Mesendoderm (in vitro differentiated cells): ENCODE data around the gene NELFCD.

ENCODE experiments used
- DNase-seq: peaks from one replicate; pipeline ENCODE4 v3.0.0; 2013
- H2AK5ac ChIP-seq: 2 replicates; pipeline ENCODE4 v1.6.1; 2013; ENCODE audit warnings: low read length, inconsistent platforms
- H2BK120ac ChIP-seq: 2 replicates; pipeline ENCODE4 v1.6.1; 2013; ENCODE audit warnings: low read depth, mild to moderate bottlenecking, low read length, moderate library complexity, mixed read lengths
- H2BK15ac ChIP-seq: replicated peaks from 2 replicates; pipeline ENCODE4 v1.6.1; 2013; ENCODE audit warnings: low read depth, mild to moderate bottlenecking, moderate library complexity
- H2BK5ac ChIP-seq: 2 replicates; pipeline ENCODE4 v1.6.1; 2013; ENCODE audit warnings: low read length, inconsistent platforms
- H3K18ac ChIP-seq: 2 replicates; pipeline ENCODE4 v1.6.1; 2013; ENCODE audit warnings: mild to moderate bottlenecking, low read length, mixed read lengths
- H3K23ac ChIP-seq: one replicate; pipeline ENCODE4 v1.6.1; 2013; ENCODE audit warnings: low read length
- H3K27ac ChIP-seq: 2 replicates; pipeline ENCODE4 v1.5.1; 2013; ENCODE audit warnings: low read depth, mild to moderate bottlenecking, inconsistent platforms, low read length, moderate library complexity
- H3K27me3 ChIP-seq: 2 replicates; pipeline ENCODE4 v1.6.1; 2013; ENCODE audit warnings: low read length, control low read depth, mild to moderate bottlenecking, inconsistent platforms; ENCODE audit not compliant: insufficient read depth, poor library complexity
- H3K36me3 ChIP-seq: 2 replicates; pipeline ENCODE4 v1.6.1; 2013; ENCODE audit warnings: low read length, inconsistent platforms; ENCODE audit not compliant: control insufficient read depth, insufficient read depth
- H3K4ac ChIP-seq: one replicate; pipeline ENCODE4 v1.6.1; 2013; ENCODE audit warnings: low read depth, mild to moderate bottlenecking, low read length, moderate library complexity
- H3K4me1 ChIP-seq: 2 replicates; pipeline ENCODE4 v1.6.1; 2013; ENCODE audit warnings: low read depth, low read length, inconsistent platforms; ENCODE audit not compliant: control insufficient read depth
- H3K4me2 ChIP-seq: 2 replicates; pipeline ENCODE4 v1.6.1; 2013; ENCODE audit warnings: low read length
- H3K4me3 ChIP-seq: 2 replicates; pipeline ENCODE4 v1.5.1; 2013; ENCODE audit warnings: mild to moderate bottlenecking, low read length
- H3K56ac ChIP-seq: one replicate; pipeline ENCODE4 v1.6.1; 2013; ENCODE audit warnings: low read length
- H3K79me1 ChIP-seq: 2 replicates; pipeline ENCODE4 v1.6.1; 2013; ENCODE audit warnings: low read length, inconsistent platforms
- H3K79me2 ChIP-seq: 2 replicates; pipeline ENCODE4 v1.6.1; 2013; ENCODE audit warnings: mild to moderate bottlenecking, low read length; ENCODE audit not compliant: control insufficient read depth, insufficient read depth
- H3K9ac ChIP-seq: 2 replicates; pipeline ENCODE4 v1.6.1; 2013; ENCODE audit warnings: low read length, inconsistent platforms
- H4K5ac ChIP-seq: one replicate; pipeline ENCODE4 v1.6.1; 2013; ENCODE audit warnings: low read length
- H4K8ac ChIP-seq: one replicate; pipeline ENCODE4 v1.6.1; 2013; ENCODE audit warnings: low read depth, mild to moderate bottlenecking, control low read depth, low read length, moderate library complexity
- WGBS: extraction: QIAGEN DNeasy Blood & Tissue Kit; methylation state at CpG from one replicate; pipeline ENCODE4 v1.1.7; 2013; ENCODE audit warnings: low lambda C conversion rate, missing lambda C conversion rate; ENCODE audit not compliant: insufficient coverage; ENCODE audit errors: extremely low coverage; 5-methylcytosine and 5-hydroxymethylcytosine counted together

NELFCD gene

DNA sequence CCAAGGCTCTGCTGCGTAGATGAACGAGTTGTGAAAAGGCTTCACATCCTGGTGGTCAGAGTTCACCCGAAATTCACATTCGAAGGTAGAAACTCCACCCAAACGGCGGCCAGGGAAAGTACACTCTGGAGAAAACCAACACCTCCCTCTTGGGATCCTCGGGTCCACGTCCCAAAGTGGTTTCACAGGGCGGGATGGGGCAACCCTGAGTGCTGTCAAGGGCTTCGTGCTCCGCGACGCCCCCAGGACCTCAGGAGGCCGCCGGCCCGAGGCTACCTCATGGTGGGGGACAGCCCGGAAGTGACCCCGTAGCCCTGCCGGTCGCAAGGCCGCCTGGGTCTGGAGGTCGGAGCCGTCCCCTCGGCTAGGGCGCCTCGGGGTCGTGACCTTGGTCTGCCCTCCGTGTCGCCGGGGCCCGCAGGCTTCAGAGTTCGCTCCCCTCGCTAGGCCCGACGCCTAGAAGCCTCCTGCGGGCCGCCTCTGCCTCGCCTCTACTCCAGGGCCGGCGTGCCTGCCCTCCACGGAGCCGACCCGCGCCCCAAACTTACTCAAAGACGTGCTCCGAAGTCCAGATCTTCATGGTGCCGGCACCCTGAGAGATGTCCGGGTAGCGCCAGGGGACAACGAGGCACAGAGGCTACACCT, 61.2 kb downstream of the NELFCD start, which contains the start of gene PRELID3B:
Gene PRELID3B, minus strand, starts transcription at position 636 of the 645 bp plus-strand sequence. Its CDS starts 56 bp downstream, at position 580.
- Histone ChIP-seq H3K79me1 (peaks cover 6% of the 10 kb centered on the region), H3K36me3 (peaks cover 1% of the 10 kb centered on the region), H3K27me3 (no peaks in the 10 kb centered on the region), H3K27ac (no peak within 1 kb of the TSS), H4K5ac (no peak within 1 kb of the TSS), H3K4ac (peak within 1 kb of the TSS; percentile 87), H3K79me2 (peaks cover 23% of the 10 kb centered on the region), H2BK15ac (no peak within 1 kb of the TSS), H3K9ac (peak within 1 kb of the TSS; percentile 87), H3K56ac (peak within 1 kb of the TSS; percentile 91), H3K4me2 (peak within 1 kb of the TSS; percentile 68), H3K23ac (peak within 1 kb of the TSS; percentile 37), H2BK120ac (no peak within 1 kb of the TSS), H3K18ac (peak within 1 kb of the TSS; percentile 33), H3K4me1 (peaks cover 5% of the 10 kb centered on the region), H2AK5ac (no peak within 1 kb of the TSS), H3K4me3 (peak within 1 kb of the TSS; percentile 73), H2BK5ac (no peak within 1 kb of the TSS), H4K8ac (peak within 1 kb of the TSS; percentile 17)
- DNase-seq, result peak; percentile 27
- no CpG with 5 or more reads among the region's 50 CpGs for WGBS

DNA sequence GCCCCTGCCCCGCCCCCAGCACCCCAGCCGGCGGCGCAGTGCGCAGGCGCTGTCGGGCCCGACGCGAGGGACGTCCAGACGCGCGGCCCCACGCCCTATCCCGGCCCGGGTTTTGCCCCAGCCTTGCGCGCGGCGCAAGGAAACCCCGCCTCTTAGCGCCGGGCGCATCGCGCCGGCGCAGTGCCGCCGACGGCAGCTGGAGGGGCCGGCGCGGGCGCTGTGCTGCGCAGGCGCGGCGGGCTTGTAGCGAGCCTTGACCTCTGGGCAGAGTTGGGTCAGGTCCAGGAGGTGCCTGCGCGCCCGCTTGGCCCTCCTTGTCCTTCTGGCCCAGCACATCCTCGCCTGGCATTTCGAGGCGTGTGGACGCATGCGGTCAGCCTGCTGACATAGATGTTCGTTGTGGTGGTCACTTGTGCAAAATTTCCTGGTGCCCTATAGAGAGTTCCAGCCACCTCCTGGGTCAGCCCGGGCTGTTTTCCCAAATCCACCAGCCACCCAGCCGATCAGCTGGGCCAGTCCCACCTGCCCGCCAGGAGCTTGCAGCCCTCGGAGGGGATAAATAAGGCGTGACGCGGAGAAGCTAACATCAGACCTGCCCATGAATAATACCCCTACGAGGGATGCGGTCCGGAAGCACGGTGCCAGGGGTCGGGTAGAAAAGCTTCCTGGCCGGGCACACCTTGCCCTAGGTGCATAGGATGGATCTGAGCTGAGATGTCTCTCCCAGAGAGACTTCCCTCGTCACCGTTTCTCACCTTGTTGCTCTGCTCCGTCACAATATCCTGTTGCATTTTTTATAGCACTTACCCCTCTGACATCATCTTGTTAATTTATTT, 62.0 kb downstream of the NELFCD start:
- no peak overlapping the region for H2BK5ac ChIP-seq
- peaks cover 5% of the 10 kb centered on the region for H3K4me1 ChIP-seq
- WGBS, result no CpG with 5 or more reads among the region's 66 CpGs
- H3K4ac ChIP-seq, result no peak overlapping the region
- no peaks in the 10 kb centered on the region for H3K36me3 ChIP-seq
- H4K8ac ChIP-seq, result peak overlapping the region; percentile 17
- no peak overlapping the region for H2BK120ac ChIP-seq
- H3K27me3 ChIP-seq, result no peaks in the 10 kb centered on the region
- no peak overlapping the region for H3K4me3 ChIP-seq
- H3K79me1 ChIP-seq, result peaks cover 6% of the 10 kb centered on the region
- no peak overlapping the region for H2AK5ac ChIP-seq
- peaks cover 21% of the 10 kb centered on the region for H3K79me2 ChIP-seq
- no peak overlapping the region for H4K5ac ChIP-seq
- no peak overlapping the region for H3K18ac ChIP-seq
- H3K56ac ChIP-seq, result peak overlapping the region; percentile 91
- peak overlapping the region; percentile 54 for H3K4me2 ChIP-seq
- no peak overlapping the region for H3K27ac ChIP-seq
- no peak overlapping the region for H3K23ac ChIP-seq
- no peak overlapping the region for H2BK15ac ChIP-seq
- peak; percentile 92 for DNase-seq
- H3K9ac ChIP-seq, result peak overlapping the region; percentile 87

GRCh38 chr20:59043698-59044097, 62.6 kb downstream of the NELFCD start:
- H3K4ac ChIP-seq, result no peak overlapping the region
- H3K56ac ChIP-seq, result no peak overlapping the region
- H4K8ac ChIP-seq, result no peak overlapping the region
- no peak for DNase-seq
- peaks cover 5% of the 10 kb centered on the region for H3K4me1 ChIP-seq
- no peak overlapping the region for H2AK5ac ChIP-seq
- peaks cover 20% of the 10 kb centered on the region for H3K79me2 ChIP-seq
- no peak overlapping the region for H3K27ac ChIP-seq
- no peak overlapping the region for H2BK120ac ChIP-seq
- H2BK15ac ChIP-seq, result no peak overlapping the region
- H4K5ac ChIP-seq, result no peak overlapping the region
- H3K23ac ChIP-seq, result no peak overlapping the region
- H3K27me3 ChIP-seq, result no peaks in the 10 kb centered on the region
- H3K18ac ChIP-seq, result no peak overlapping the region
- no peak overlapping the region for H3K4me3 ChIP-seq
- WGBS, result no CpG with 5 or more reads among the region's 3 CpGs
- no peak overlapping the region for H3K4me2 ChIP-seq
- H3K79me1 ChIP-seq, result peaks cover 6% of the 10 kb centered on the region
- no peak overlapping the region for H2BK5ac ChIP-seq
- no peak overlapping the region for H3K9ac ChIP-seq
- H3K36me3 ChIP-seq, result no peaks in the 10 kb centered on the region

GRCh38 chr20:59044295-59044694, 63.2 kb downstream of the NELFCD start:
- H3K56ac ChIP-seq, result no peak overlapping the region
- H3K4me1 ChIP-seq, result peaks cover 5% of the 10 kb centered on the region
- H3K18ac ChIP-seq, result no peak overlapping the region
- H3K4ac ChIP-seq, result no peak overlapping the region
- H3K4me2 ChIP-seq, result no peak overlapping the region
- H3K27me3 ChIP-seq, result no peaks in the 10 kb centered on the region
- H4K8ac ChIP-seq, result no peak overlapping the region
- H2BK120ac ChIP-seq, result no peak overlapping the region
- H3K79me2 ChIP-seq, result peaks cover 20% of the 10 kb centered on the region
- H3K36me3 ChIP-seq, result no peaks in the 10 kb centered on the region
- H3K9ac ChIP-seq, result no peak overlapping the region
- no peak overlapping the region for H2BK5ac ChIP-seq
- H3K79me1 ChIP-seq, result peaks cover 6% of the 10 kb centered on the region
- DNase-seq, result no peak
- no peak overlapping the region for H2AK5ac ChIP-seq
- H3K23ac ChIP-seq, result no peak overlapping the region
- WGBS, result no CpG with 5 or more reads among the region's 3 CpGs
- no peak overlapping the region for H2BK15ac ChIP-seq
- no peak overlapping the region for H4K5ac ChIP-seq
- H3K27ac ChIP-seq, result no peak overlapping the region
- H3K4me3 ChIP-seq, result no peak overlapping the region
